Measurements from ENCODE around the gene ICAM2. TPM values are rescaled to one million over a fixed set of nuclear protein-coding genes. Genes with fewer than 3 reads are reported as not detected.

Gene ICAM2
- total RNA-seq, 4 donors from 2014 or later, result 45.6 to 92.1 (median 69.8) TPM

- TF ChIP-seq, protein P1, sequence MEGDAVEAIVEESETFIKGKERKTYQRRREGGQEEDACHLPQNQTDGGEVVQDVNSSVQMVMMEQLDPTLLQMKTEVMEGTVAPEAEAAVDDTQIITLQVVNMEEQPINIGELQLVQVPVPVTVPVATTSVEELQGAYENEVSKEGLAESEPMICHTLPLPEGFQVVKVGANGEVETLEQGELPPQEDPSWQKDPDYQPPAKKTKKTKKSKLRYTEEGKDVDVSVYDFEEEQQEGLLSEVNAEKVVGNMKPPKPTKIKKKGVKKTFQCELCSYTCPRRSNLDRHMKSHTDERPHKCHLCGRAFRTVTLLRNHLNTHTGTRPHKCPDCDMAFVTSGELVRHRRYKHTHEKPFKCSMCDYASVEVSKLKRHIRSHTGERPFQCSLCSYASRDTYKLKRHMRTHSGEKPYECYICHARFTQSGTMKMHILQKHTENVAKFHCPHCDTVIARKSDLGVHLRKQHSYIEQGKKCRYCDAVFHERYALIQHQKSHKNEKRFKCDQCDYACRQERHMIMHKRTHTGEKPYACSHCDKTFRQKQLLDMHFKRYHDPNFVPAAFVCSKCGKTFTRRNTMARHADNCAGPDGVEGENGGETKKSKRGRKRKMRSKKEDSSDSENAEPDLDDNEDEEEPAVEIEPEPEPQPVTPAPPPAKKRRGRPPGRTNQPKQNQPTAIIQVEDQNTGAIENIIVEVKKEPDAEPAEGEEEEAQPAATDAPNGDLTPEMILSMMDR (IDR thresholded peaks at IDR 0.05; ENCODE audit: low read depth), result no peak
Measured at GRCh38 chr17:64036198-64036922, 15.9 kb upstream of the ICAM2 start.

DNA sequence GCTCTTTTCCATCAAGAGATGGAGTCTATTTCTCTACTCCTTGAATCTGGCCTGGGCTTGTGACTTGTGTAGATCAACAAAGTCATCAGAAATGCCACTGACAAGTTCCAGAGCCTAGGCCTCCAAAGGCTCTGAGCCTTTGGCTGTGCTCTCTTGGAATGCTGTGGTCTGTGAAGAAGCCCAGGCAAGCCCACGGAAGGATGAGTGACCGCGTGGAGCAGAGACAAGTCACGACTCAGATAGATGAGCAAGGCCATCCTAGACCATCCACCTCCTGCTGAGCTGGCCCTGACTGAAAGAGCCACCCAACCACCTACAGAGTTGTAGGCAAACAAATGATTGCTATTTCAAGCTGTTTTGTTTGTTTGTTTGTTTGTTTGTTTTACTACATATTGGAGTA is 11.6 kb upstream of the ICAM2 start:
- TF ChIP-seq, protein P1 (IDR thresholded peaks at IDR 0.05; ENCODE audit: low read depth), result no peak

GRCh38 chr17:64028874-64029464 is 8.5 kb upstream of the ICAM2 start:
- TF ChIP-seq, protein P1 (IDR thresholded peaks at IDR 0.05; ENCODE audit: low read depth), result no peak

GRCh38 chr17:64025732-64026294 is 5.4 kb upstream of the ICAM2 start:
- TF ChIP-seq, protein P1 (IDR thresholded peaks at IDR 0.05; ENCODE audit: low read depth), result no peak

DNA sequence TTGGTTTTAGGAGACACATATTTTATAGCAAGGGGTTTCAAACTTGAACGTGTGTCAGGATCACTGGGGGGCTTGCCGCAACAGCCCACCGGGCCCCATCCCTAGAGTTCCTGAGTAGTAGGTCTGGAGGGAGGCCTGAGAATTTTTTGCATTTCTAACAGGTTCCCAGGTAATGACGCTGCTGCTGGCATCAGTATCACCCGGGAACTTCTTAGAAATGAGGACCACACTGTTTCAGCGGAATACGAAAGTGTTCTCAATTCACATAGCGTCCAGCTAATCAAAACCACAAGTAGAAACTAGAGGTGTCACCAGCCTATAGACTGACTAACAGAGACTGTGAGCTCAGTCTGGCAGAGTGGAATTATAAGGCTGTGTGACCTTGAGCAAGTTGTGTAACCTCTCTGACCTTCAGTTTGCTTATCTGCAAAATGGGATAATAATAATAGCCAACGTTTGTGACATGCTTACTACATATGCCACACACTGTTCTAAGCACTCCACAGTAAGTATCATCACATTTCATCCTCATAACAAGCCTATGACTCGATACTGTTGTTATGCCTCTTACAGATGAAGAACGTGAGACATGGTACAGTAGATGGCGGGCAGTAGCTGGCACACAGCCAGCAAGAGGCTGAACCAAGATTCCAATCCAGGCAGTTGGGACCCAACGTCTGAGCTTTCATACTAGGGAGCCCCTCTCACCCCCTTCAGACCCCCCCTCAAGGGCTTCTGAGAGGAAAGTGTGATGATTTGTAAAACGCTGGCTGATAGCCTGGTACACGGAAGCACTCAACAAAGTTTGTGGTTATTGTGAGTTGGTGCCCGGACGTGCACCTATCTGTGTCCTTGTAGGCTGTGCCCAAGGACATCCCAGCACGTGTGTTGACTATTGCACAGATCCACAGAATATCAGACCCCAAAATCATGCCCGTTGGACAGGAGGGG is 4.6 kb upstream of the ICAM2 start:
- TF ChIP-seq, protein P1 (IDR thresholded peaks at IDR 0.05; ENCODE audit: low read depth), result no peak

GRCh38 chr17:64024215-64024654 is 3.8 kb upstream of the ICAM2 start:
- TF ChIP-seq, protein P1 (IDR thresholded peaks at IDR 0.05; ENCODE audit: low read depth), result no peak

All from subcutaneous adipose tissue (tissue), 4 donors.